ENCODE data around the gene ATP2C1. TPM values are rescaled to one million over a fixed set of nuclear protein-coding genes. Genes with fewer than 3 reads are reported as not detected.

Gene ATP2C1
- total RNA-seq, 1 experiment from 2014 or later, result 34.0 TPM

DNA sequence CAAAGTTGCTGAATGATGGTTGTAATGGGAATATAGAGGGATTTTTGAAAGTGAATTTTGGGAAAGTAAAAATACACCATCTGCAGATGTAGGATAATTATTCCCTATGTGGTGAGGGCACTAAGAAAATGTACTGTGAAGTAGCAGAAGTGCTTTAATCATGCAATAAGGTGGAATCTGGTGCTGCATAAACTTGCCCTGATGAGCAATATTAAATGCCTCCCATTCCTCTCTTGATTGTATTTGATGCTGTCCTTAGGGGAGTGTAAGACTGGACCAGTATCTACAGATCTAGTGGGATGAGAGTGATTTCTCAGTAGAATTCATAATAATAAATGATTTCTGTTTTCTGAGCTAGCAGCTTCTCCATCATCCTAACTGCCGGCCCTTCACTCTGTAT is 47.7 kb upstream of the ATP2C1 start:
- DNase-seq (no peak), ATAC-seq (no peak)
- H3K4me3 ChIP-seq (ENCODE audit: low read length), result no peak overlapping the region
- no peaks in the 10 kb centered on the region for H3K79me2 ChIP-seq (ENCODE audit: low read length)
- no peak overlapping the region for H3K9ac ChIP-seq (ENCODE audit: low read length)
- H3K4me1 ChIP-seq (ENCODE audit: insufficient read depth, low read length), result 0 out of 2 replicates have a peak, but pooled peaks cover 6% of the 10 kb centered on the region
- no peaks in the 10 kb centered on the region for H3K9me2 ChIP-seq (replicated peaks; ENCODE audit: low read length)
- H3K27me3 ChIP-seq (ENCODE audit: low read length), result no peaks in the 10 kb centered on the region
- no peaks in the 10 kb centered on the region for H3F3A ChIP-seq (ENCODE audit: low read length, unreplicated experiment)
- TF ChIP-seq CTCF (conservative IDR thresholded peaks at IDR 0.05; ENCODE audit: low read depth, low read length), result no peak
- no peaks in the 10 kb centered on the region for H4K20me1 ChIP-seq (ENCODE audit: low read length)
- no peaks in the 10 kb centered on the region for H3K9me3 ChIP-seq (ENCODE audit: low read length)
- POLR2A ChIA-PET (ENCODE audit: unreplicated experiment), result no interaction called here
- no peak overlapping the region for H3K27ac ChIP-seq (ENCODE audit: low read length)
- no TSS peak for BruUV-seq (replicated peaks)
- no peak overlapping the region for H2AFZ ChIP-seq (ENCODE audit: low read length)
- intact Hi-C loops (cut with micrococcal nuclease), result no loop called here
- CTCF ChIA-PET, result no interaction called here
- no peak overlapping the region for H3K4me2 ChIP-seq (ENCODE audit: low read length)
- no peaks in the 10 kb centered on the region for H3K36me3 ChIP-seq (ENCODE audit: low read depth, low read length)

GRCh38 chr3:130849091-130849552 is 44.8 kb upstream of the ATP2C1 start:
- ChIA-PET POLR2A (ENCODE audit: unreplicated experiment) (no interaction called here), CTCF (no interaction called here)
- Histone ChIP-seq H3K27ac (ENCODE audit: low read length) (no peak overlapping the region), H3F3A (ENCODE audit: low read length, unreplicated experiment) (no peaks in the 10 kb centered on the region), H2AFZ (ENCODE audit: low read length) (no peak overlapping the region), H3K27me3 (ENCODE audit: low read length) (no peaks in the 10 kb centered on the region), H3K79me2 (ENCODE audit: low read length) (no peaks in the 10 kb centered on the region), H3K4me2 (ENCODE audit: low read length) (no peak overlapping the region), H3K9me3 (ENCODE audit: low read length) (no peaks in the 10 kb centered on the region), H3K9ac (ENCODE audit: low read length) (no peak overlapping the region), H3K9me2 (replicated peaks; ENCODE audit: low read length) (no peaks in the 10 kb centered on the region), H3K36me3 (ENCODE audit: low read depth, low read length) (no peaks in the 10 kb centered on the region), H4K20me1 (ENCODE audit: low read length) (no peaks in the 10 kb centered on the region), H3K4me1 (ENCODE audit: insufficient read depth, low read length) (0 out of 2 replicates have a peak, but pooled peaks cover 6% of the 10 kb centered on the region), H3K4me3 (ENCODE audit: low read length) (no peak overlapping the region)
- DNase-seq, result no peak
- ATAC-seq, result no peak; the same call in 1 of the 2 replicates
- BruUV-seq (replicated peaks), result no TSS peak
- TF ChIP-seq EZH2 (IDR thresholded peaks at IDR 0.05; ENCODE audit: low read length, unreplicated experiment) (no peak), EZH2phosphoT487 (IDR thresholded peaks at IDR 0.05; ENCODE audit: borderline replicate concordance, low read length) (no peak), CTCF (conservative IDR thresholded peaks at IDR 0.05; ENCODE audit: low read depth, low read length) (no peak)
- intact Hi-C loops (cut with micrococcal nuclease), result no loop called here

GRCh38 chr3:130850044-130850797 is 43.7 kb upstream of the ATP2C1 start:
- Histone ChIP-seq H3K9me3 (ENCODE audit: low read length) (no peaks in the 10 kb centered on the region), H3F3A (ENCODE audit: low read length, unreplicated experiment) (no peaks in the 10 kb centered on the region), H4K20me1 (ENCODE audit: low read length) (no peaks in the 10 kb centered on the region), H3K4me2 (ENCODE audit: low read length) (peak overlapping the region; percentile 41; the same call in 1 of the 2 replicates), H3K4me1 (ENCODE audit: insufficient read depth, low read length) (0 out of 2 replicates have a peak, but pooled peaks cover 6% of the 10 kb centered on the region), H3K9ac (ENCODE audit: low read length) (no peak overlapping the region), H3K79me2 (ENCODE audit: low read length) (no peaks in the 10 kb centered on the region), H3K9me2 (replicated peaks; ENCODE audit: low read length) (no peaks in the 10 kb centered on the region), H3K36me3 (ENCODE audit: low read depth, low read length) (no peaks in the 10 kb centered on the region), H3K27ac (ENCODE audit: low read length) (no peak overlapping the region), H3K27me3 (ENCODE audit: low read length) (no peaks in the 10 kb centered on the region), H2AFZ (ENCODE audit: low read length) (peak overlapping the region; percentile 36; the same call in 1 of the 2 replicates), H3K4me3 (ENCODE audit: low read length) (no peak overlapping the region)
- TF ChIP-seq EZH2 (IDR thresholded peaks at IDR 0.05; ENCODE audit: low read length, unreplicated experiment), result no peak
- TF ChIP-seq CTCF (conservative IDR thresholded peaks at IDR 0.05; ENCODE audit: low read depth, low read length), result no peak
- no peak for TF ChIP-seq EZH2phosphoT487 (IDR thresholded peaks at IDR 0.05; ENCODE audit: borderline replicate concordance, low read length)
- no TSS peak for BruUV-seq (replicated peaks)
- DNase-seq (peak; percentile 31), ATAC-seq (peak; percentile 33)
- CTCF ChIA-PET, result no interaction called here
- POLR2A ChIA-PET (ENCODE audit: unreplicated experiment), result no interaction called here
- intact Hi-C loops (cut with micrococcal nuclease), result no loop called here

All from PC-3 (cell line).